Coronary artery (tissue), 2 donors: Measurements from ENCODE around the gene ANKRD23.

Source experiments
- DNase-seq: peaks from one replicate; pipeline ENCODE4 v3.0.0-alpha.2; 2017; ENCODE audit warnings: low spot score
- H3K27ac ChIP-seq, 2 donors: fragments of 200-600 bp; sonication (generic); one replicate each; pipeline ENCODE4 v1.5.1; 2016 to 2019
- H3K4me3 ChIP-seq: fragments of 200-600 bp; sonication (generic); 2 replicates; pipeline ENCODE4 v1.5.1; 2016; ENCODE audit warnings: mild to moderate bottlenecking, moderate library complexity
- CTCF ChIP-seq: fragments of 200-600 bp; sonication (generic); IDR thresholded peaks from one replicate; pipeline ENCODE4 v1.5.1; 2019; ENCODE audit warnings: antibody characterized with exemption

The ANKRD23 gene

GRCh38 chr2:96877042-96877451 is 33.2 kb upstream of the ANKRD23 start:
- no peak for DNase-seq
- H3K27ac ChIP-seq = no peak overlapping the region
- no peak for TF ChIP-seq CTCF
- no peak overlapping the region for H3K4me3 ChIP-seq

- no peak overlapping the region for H3K27ac ChIP-seq
- TF ChIP-seq CTCF = no peak
- no peak overlapping the region for H3K4me3 ChIP-seq
- DNase-seq = no peak
These were observed 32.6 kb upstream of the ANKRD23 start for GRCh38 chr2:96876269-96877041.

GRCh38 chr2:96875498-96876268 is 31.9 kb upstream of the ANKRD23 start:
- no peak for DNase-seq
- no peak overlapping the region for H3K4me3 ChIP-seq
- no peak overlapping the region for H3K27ac ChIP-seq
- TF ChIP-seq CTCF = no peak

GRCh38 chr2:96874198-96874831 is 30.5 kb upstream of the ANKRD23 start:
- H3K4me3 ChIP-seq = no peak overlapping the region
- TF ChIP-seq CTCF = no peak
- H3K27ac ChIP-seq = peak overlapping the region; percentile 34 to 71
- no peak for DNase-seq

GRCh38 chr2:96873651-96874096 is 29.9 kb upstream of the ANKRD23 start:
- H3K4me3 ChIP-seq = no peak overlapping the region
- no peak for DNase-seq
- peak overlapping the region; percentile 34 to 71 for H3K27ac ChIP-seq
- no peak for TF ChIP-seq CTCF

- TF ChIP-seq CTCF = no peak
- Histone ChIP-seq H3K27ac (peak overlapping the region in 1 of 2 donors; percentile 34), H3K4me3 (no peak overlapping the region)
- DNase-seq = no peak
These were observed 28.9 kb upstream of the ANKRD23 start for GRCh38 chr2:96872591-96873349.
